Activated T-cell treated with anti-CD3 and anti-CD28 coated beads, Interleukin-2, amount 50 U/mL, for 72 hours (primary cell): ENCODE results near the gene SPNS3. TPM values are rescaled to one million over a fixed set of nuclear protein-coding genes. Genes with fewer than 3 reads are reported as not detected.

Source experiments
- ATAC-seq, 2 donors: fragments of 150-1000 bp; cut with Tn5 transposase; replicated peaks in 1 of 2; 2 replicates each; pipeline ENCODE4 v1.10.0; 2021; ENCODE audit warnings: moderate library complexity in 2 of 2, mild to moderate bottlenecking in 1 of 2
- DNase-seq, 2 donors: peaks; one replicate each; pipeline ENCODE4 v3.0.0; 2021 to 2022; ENCODE audit warnings: mixed read lengths in 1 of 2
- H3K27ac Mint-ChIP-seq: one replicate; pipeline ENCODE4 v1.8.0; 2022; ENCODE audit warnings: mild to moderate bottlenecking, moderate library complexity, mixed read lengths
- H3K27me3 Mint-ChIP-seq: one replicate; pipeline ENCODE4 v1.8.0; 2022; ENCODE audit warnings: low read depth, mixed read lengths
- H3K36me3 Mint-ChIP-seq, 2 donors: one replicate each; pipeline ENCODE4 v1.8.0; 2022; ENCODE audit warnings: mixed read lengths in 2 of 2, mild to moderate bottlenecking in 1 of 2; ENCODE audit not compliant: insufficient read depth in 2 of 2
- H3K4me1 Mint-ChIP-seq: one replicate; pipeline ENCODE4 v1.8.0; 2022; ENCODE audit warnings: low read depth, mixed read lengths
- H3K4me3 Mint-ChIP-seq, 2 donors: one replicate each; pipeline ENCODE4 v1.8.0; 2022; ENCODE audit warnings: mild to moderate bottlenecking in 2 of 2, mixed read lengths in 2 of 2, moderate library complexity in 2 of 2
- H3K9me3 Mint-ChIP-seq, 2 donors: one replicate each; pipeline ENCODE4 v1.8.0; 2022; ENCODE audit warnings: mixed read lengths in 2 of 2
- total RNA-seq, 2 donors: library from RNA; stranded (reverse); gene quantifications; one replicate each; pipeline ENCODE4 v1.2.3, GENCODE V29; 2022

Gene SPNS3
- total RNA-seq, 2 donors from 2014 or later: 42.1 to 44.9 TPM

- Mint-ChIP-seq H3K9me3 (no peaks in the 10 kb centered on the region), H3K27ac (no peak overlapping the region), H3K36me3 (no peaks in the 10 kb centered on the region), H3K4me1 (no peaks in the 10 kb centered on the region), H3K27me3 (peaks cover 7% of the 10 kb centered on the region), H3K4me3 (no peak overlapping the region)
- ATAC-seq (peak in 1 of 2 donors; percentile 15), DNase-seq (no peak)
These were observed 97.3 kb downstream of the SPNS3 start for GRCh38 chr17:4530799-4531730.

DNA sequence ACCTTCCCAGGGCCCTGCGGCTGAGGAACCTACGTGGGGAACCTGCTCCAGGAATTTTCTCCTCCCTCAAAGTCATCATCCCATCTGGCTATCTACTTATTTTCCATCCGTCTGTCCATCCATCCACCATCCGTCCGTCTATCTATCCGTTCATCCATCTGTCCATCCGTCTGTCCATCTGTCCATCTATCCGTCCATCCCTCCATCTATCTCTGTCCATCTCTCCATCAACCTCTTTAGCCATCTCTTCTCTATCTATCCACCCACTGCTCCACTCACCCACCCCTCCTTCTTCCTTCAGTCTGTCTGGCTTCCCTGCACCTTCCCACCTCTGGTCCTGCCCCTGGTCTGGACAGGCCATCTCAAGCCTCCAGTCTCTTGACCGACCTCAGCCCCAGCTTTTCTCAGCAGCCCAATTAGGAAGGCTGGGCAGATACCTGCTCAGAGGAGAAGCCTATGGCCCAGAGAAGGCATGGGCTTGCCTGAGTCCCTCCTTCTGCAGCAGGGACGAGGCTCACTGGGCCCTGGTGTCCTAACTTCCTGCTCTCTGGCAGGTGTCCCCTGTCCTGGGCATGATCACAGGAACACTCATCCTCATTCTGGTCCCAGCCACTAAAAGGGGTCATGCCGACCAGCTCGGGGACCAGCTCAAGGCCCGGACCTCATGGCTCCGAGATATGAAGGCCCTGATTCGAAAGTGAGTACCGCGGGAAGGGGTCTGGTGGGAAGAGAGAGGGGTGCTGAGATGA, 98.4 kb downstream of the SPNS3 start:
- no peaks in the 10 kb centered on the region for H3K36me3 Mint-ChIP-seq
- H3K27ac Mint-ChIP-seq: no peak overlapping the region
- H3K4me3 Mint-ChIP-seq: no peak overlapping the region
- H3K4me1 Mint-ChIP-seq: no peaks in the 10 kb centered on the region
- ATAC-seq: no peak
- no peak for DNase-seq
- no peaks in the 10 kb centered on the region for H3K9me3 Mint-ChIP-seq
- H3K27me3 Mint-ChIP-seq: peaks cover 7% of the 10 kb centered on the region

- Mint-ChIP-seq H3K9me3 (no peaks in the 10 kb centered on the region), H3K27ac (no peak overlapping the region), H3K27me3 (peaks cover 7% of the 10 kb centered on the region), H3K4me3 (no peak overlapping the region), H3K4me1 (no peaks in the 10 kb centered on the region), H3K36me3 (no peaks in the 10 kb centered on the region)
- no peak for DNase-seq
- ATAC-seq: peak in 1 of 2 donors; percentile 13
These were observed 99.3 kb downstream of the SPNS3 start for GRCh38 chr17:4532860-4533522.

DNA sequence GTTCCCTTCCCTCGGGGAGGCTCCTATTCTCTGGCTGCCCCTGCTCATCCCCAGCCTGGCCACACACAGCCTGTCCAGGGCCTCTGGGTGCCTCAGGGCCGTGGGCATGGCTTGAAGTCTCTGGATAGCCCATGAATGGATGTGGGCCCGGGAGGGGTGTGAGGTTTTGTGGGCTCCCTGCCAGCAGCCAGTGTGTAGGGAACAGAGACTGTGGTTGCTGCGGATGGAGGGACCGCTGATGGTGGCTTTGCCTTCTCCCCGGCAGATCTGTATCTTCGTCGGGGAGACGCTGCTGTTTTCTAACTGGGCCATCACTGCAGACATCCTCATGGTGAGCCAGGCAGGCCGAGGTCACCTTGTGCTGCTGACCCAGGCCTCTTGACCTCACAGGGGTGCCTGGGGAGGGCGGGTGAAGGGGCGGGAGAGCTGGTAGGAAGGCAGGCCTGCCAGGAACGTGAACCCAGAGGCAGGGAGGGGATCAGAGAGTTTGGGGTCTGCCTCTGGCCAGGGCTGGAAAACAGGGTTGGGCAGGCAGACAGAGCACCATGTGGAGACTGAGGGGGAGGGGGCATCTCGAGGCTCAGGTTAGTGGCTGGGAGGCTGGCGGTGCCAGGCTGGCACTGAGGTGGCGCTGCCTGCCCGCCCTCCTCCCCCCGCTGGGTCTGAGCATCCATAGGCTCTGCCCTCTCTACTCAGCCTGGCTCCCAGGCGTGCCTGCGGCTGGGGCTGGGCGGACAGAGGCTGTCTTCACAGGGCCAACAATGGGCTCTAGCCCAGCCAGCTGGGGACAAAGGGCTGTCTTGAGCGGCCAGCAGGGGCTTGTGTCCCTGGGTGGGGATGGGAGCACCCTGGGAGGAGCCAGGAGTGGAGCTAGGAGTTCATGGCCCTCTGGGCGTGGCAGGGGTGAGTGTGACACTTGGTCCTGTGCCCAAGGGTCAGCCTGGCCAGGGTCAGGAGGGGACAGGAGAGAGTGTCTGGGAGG, 100.1 kb downstream of the SPNS3 start:
- Mint-ChIP-seq H3K27me3 (peaks cover 7% of the 10 kb centered on the region), H3K4me3 (no peak overlapping the region), H3K27ac (no peak overlapping the region), H3K36me3 (no peaks in the 10 kb centered on the region), H3K9me3 (no peaks in the 10 kb centered on the region), H3K4me1 (no peaks in the 10 kb centered on the region)
- DNase-seq (no peak), ATAC-seq (peak in 1 of 2 donors; percentile 14)

GRCh38 chr17:4534515-4534914, 100.8 kb downstream of the SPNS3 start:
- Mint-ChIP-seq H3K9me3 (no peaks in the 10 kb centered on the region), H3K27ac (no peak overlapping the region), H3K27me3 (peaks cover 7% of the 10 kb centered on the region), H3K36me3 (no peaks in the 10 kb centered on the region), H3K4me1 (no peaks in the 10 kb centered on the region), H3K4me3 (no peak overlapping the region)
- DNase-seq (no peak), ATAC-seq (no peak)

DNA sequence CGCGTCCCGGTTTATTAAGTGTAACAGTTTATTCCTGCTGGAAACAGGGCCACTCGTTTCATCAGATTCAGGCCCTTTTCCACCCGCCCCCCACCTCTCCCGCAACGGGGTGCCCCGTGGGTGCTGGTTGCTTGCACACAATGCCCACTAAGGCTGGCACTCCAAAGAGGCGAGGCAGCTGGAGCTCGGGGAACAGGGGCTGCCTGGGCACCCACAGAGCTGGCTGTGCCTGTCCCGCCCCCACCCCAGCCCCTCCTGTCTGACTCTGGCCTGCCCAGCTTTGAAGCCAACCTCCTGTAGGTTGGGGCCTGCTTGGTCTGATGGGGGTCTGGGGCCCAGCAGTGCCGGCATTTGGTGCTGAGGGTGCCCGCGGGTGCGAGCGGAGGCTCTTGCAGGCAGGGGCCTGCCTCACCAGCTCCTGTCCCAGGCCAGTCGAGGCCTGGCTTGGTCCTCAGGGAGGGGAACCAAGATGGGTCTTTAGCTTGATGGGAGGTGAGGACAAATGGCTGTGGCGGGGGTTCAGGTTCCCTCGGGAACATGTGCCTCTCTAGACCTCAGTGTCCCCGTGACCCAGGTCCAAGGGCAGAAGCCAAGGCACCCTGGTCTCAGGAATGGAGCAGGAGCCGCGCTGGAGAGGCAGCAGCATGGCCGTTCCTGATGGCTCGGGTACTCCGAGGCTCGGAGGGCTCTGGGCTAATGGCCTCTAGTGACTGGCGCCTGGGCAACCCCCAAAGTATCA, 101.4 kb downstream of the SPNS3 start:
- Mint-ChIP-seq H3K36me3 (peaks cover 0 to 4% of the 10 kb centered on the region in 2 donors), H3K4me1 (no peaks in the 10 kb centered on the region), H3K9me3 (no peaks in the 10 kb centered on the region), H3K27me3 (peaks cover 7% of the 10 kb centered on the region), H3K27ac (no peak overlapping the region), H3K4me3 (no peak overlapping the region)
- DNase-seq: no peak
- ATAC-seq: no peak

- ATAC-seq (no peak), DNase-seq (no peak)
- H3K4me1 Mint-ChIP-seq: no peaks in the 10 kb centered on the region
- no peak overlapping the region for H3K4me3 Mint-ChIP-seq
- H3K36me3 Mint-ChIP-seq: peaks cover 0 to 4% of the 10 kb centered on the region in 2 donors
- no peaks in the 10 kb centered on the region for H3K9me3 Mint-ChIP-seq
- no peak overlapping the region for H3K27ac Mint-ChIP-seq
- H3K27me3 Mint-ChIP-seq: peaks cover 7% of the 10 kb centered on the region
These were observed 102.0 kb downstream of the SPNS3 start for GRCh38 chr17:4535667-4536258.

DNA sequence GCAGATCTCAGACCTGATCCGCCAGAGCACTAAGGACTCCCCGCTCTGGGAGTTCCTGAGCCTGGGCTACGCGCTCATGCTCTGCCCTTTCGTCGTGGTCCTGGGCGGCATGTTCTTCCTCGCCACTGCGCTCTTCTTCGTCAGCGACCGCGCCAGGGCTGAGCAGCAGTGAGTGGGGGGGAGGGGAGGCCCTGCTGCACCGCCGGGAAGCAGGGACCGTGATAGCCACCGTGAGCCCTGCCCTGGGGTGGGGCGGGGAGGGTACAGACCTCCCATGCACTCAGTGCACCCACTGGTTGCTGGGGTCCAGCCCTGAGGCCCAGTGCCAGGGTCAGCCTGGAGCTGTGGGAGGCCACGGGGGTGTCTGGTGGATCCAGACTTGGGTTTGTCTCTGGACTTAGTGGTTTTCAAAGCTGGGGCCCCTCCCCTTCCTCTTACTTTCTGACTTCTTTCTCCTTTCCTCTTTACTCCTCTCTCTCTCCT, 102.6 kb downstream of the SPNS3 start:
- H3K9me3 Mint-ChIP-seq: no peaks in the 10 kb centered on the region
- H3K27ac Mint-ChIP-seq: no peak overlapping the region
- DNase-seq (no peak), ATAC-seq (no peak)
- no peaks in the 10 kb centered on the region for H3K4me1 Mint-ChIP-seq
- H3K4me3 Mint-ChIP-seq: no peak overlapping the region
- peaks cover 0 to 5% of the 10 kb centered on the region in 2 donors for H3K36me3 Mint-ChIP-seq
- peaks cover 7% of the 10 kb centered on the region for H3K27me3 Mint-ChIP-seq

DNA sequence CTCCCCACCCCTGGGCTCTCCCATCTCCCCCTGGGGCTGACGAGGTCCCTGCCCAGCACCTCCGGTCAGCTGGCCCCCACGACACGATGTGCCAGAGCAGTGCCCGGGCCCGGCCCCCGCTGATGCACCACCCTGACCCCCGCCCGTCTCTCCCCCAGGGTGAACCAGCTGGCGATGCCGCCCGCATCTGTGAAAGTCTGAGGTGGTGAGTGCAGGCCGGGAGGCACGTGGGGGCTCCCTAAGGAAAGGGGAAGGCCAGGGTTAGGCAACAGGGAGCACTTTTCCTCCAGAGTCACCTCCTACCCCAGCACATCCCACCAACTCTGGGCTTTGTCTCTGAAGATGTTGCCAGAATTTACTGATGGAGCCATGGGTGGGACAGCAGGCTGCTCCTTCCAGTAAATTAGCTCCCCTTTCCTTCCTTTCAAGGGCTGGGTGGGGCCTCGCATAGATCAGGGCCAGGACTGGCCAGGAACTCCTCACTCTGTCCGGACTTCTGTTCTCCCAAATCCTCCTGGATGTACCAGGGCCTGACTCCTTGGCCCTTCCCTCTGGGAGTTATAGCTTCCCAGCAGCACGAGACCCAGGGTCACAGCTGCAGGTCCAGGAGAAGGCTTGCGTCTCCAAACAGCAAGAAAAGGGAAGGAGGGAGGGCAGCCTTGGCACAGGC, 103.1 kb downstream of the SPNS3 start:
- no peak for ATAC-seq

More for the DNA sequence above, 103.1 kb downstream of the SPNS3 start:
- Mint-ChIP-seq H3K4me3 (no peak overlapping the region), H3K27ac (no peak overlapping the region), H3K36me3 (peaks cover 0 to 5% of the 10 kb centered on the region in 2 donors), H3K9me3 (no peaks in the 10 kb centered on the region), H3K4me1 (no peaks in the 10 kb centered on the region), H3K27me3 (peaks cover 5% of the 10 kb centered on the region)
- no peak for DNase-seq
